Sigmoid colon (tissue), 3 donors: ENCODE results near the gene RECK.
"Not testable (repeated sequence)": the region's sequence is repeated elsewhere in the genome, so short reads cannot be mapped to it uniquely, and the experiment has no call there.

Experiments
- CTCF ChIP-seq, 4 experiments: fragments of 450-650 bp in 3 of 4; fragments of 200-600 bp in 1 of 4; IDR thresholded peaks; one replicate each; pipeline ENCODE4 v1.5.1; 2016 to 2019; ENCODE audit warnings: antibody characterized with exemption in 4 of 4, mild to moderate bottlenecking in 3 of 4, moderate library complexity in 2 of 4
- POLR2A ChIP-seq, 2 donors: fragments of 450-650 bp; IDR thresholded peaks; one replicate each; pipeline ENCODE4 v1.6.1; 2016; ENCODE audit warnings: antibody characterized with exemption in 2 of 2, mild to moderate bottlenecking in 2 of 2, moderate library complexity in 2 of 2

DNA sequence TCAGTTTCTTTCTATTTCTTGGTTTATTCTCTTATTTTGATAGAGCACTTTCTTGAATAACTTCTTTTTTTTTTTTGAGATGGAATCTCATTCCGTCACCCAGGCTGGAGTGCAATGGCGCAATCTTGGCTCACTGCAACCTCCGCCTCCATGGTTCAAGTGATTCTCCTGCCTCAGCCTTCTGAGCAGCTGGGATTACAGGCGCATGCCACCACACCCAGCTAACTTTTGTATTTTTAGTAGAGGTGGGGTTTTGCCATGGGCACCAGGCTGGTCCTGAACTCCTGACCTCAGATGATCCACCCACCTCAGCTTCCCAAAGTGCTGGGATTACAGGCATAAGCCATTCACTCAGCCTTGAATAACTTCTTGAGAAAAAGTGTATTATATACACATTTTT, 39.7 kb upstream of the RECK start:
- TF ChIP-seq CTCF, POLR2A (IDR thresholded peaks at IDR 0.05): not testable (repeated sequence)
